ENCODE results near the gene MISFA. TPM values are rescaled to one million over a fixed set of nuclear protein-coding genes. Genes with fewer than 3 reads are reported as not detected.

MISFA gene
- total RNA-seq, 2 donors from 2014 or later: 0.82 to 7.3 TPM

GRCh38 chr11:18650859-18651557, 51.4 kb downstream of the MISFA start:
- intact Hi-C loops (cut with DNase I): no loop called here
- peak; percentile 11 for DNase-seq (ENCODE audit: low spot score)

More at GRCh38 chr11:18650859-18651557, 51.4 kb downstream of the MISFA start:
- 73% methylated on average over 19 of the region's 19 CpGs for WGBS
- Histone ChIP-seq H3K4me1 (replicated peaks) (no peaks in the 10 kb centered on the region), H3K27ac (no peak overlapping the region), H3K4me3 (no peak overlapping the region), H3K27me3 (replicated peaks; ENCODE audit: insufficient read depth) (no peaks in the 10 kb centered on the region), H3K36me3 (no peaks in the 10 kb centered on the region), H3K9me3 (no peaks in the 10 kb centered on the region)
- TF ChIP-seq POLR2A (IDR thresholded peaks at IDR 0.05) (no peak), POLR2AphosphoS5 (IDR thresholded peaks at IDR 0.05) (no peak), CTCF (IDR thresholded peaks at IDR 0.05) (peak in 1 of 4 experiments; percentile 46)

Other genes with a start within 250 kb of the MISFA start
- gene LDHA, start 205.2 kb upstream of the MISFA start, total RNA-seq: 100 to 1,000 TPM; 182 to 192 TPM
- 10 to 100 TPM in 1 of 2 donors, not detected in 1; 34.5 TPM for gene LDHC, start 187.5 kb upstream of the MISFA start, total RNA-seq
- under 1 TPM in 1 of 2 donors, not detected in 1; 0.23 TPM for gene LDHAL6A, start 143.9 kb upstream of the MISFA start, total RNA-seq
- gene TSG101, start 72.8 kb upstream of the MISFA start, total RNA-seq: 10 to 100 TPM; 60.5 to 94.5 TPM
- gene UEVLD, start 11.1 kb upstream of the MISFA start, total RNA-seq: 10 to 100 TPM; 28.1 to 37.1 TPM
- 10 to 100 TPM; 18.0 to 19.3 TPM for gene SPTY2D1, start 34.6 kb downstream of the MISFA start, total RNA-seq
- 1 to 10 TPM; 3.2 to 6.5 TPM for gene TMEM86A, start 99.0 kb downstream of the MISFA start, total RNA-seq
- gene IGSF22, start 126.4 kb downstream of the MISFA start, total RNA-seq: 1 to 10 TPM in 1 of 2 donors, under 1 TPM in 1; 0.82 to 1.1 TPM
- gene PTPN5, start 192.0 kb downstream of the MISFA start, total RNA-seq: 1 to 10 TPM in 1 of 2 donors, under 1 TPM in 1; 0.77 to 4.8 TPM

Measured in prostate gland (tissue), 2 donors.